CD4-positive, alpha-beta T cell treated with Interleukin-12 subunit alpha and Interleukin-12 subunit beta, for 1 hour (primary cell): Measurements from ENCODE around the gene SOBP.
"Not testable (repeated sequence)": the region's sequence is repeated elsewhere in the genome, so short reads cannot be mapped to it uniquely, and the experiment has no call there.

Source experiments
- DNase-seq: peaks from one replicate; pipeline ENCODE4 v3.0.0-alpha.2; 2020

Gene SOBP

DNA sequence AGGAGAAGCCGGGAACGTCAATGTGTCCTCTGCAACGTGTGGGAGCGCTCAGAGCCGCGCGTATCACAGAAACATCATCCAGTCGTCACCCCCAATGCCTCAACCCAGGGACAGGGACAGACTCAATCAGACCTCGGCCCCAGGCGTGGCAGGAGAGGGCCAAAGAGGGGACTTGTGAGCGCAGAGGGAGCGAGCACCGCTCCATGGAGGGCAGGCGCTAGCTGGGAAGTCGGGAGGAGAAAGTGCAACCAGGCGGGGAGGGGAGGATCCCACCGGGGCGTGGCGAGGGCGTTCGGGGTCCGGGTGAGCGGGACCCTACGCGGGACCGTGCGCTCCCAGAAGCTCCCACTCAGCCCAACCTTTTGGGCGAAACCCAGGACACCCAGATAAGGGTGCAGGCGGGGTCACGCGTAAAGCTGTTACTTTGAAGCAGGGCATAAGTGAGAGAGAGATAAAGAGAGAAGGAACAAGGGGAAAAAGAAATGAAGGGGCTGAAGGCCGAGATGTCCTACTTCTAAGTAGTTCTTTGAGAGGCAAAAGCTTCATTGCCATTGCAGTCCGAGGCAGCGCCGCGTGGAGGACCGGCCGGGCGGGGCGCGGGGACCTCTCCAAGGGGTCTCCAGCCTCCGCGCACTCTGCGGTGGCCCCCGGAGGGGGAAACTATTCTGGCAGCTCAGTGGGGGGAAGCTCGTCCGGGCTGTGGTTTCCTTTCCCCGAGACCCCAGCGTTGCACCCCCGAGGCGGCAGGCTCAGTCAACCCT, 862 bp upstream of the SOBP start:
- no peak for DNase-seq

DNA sequence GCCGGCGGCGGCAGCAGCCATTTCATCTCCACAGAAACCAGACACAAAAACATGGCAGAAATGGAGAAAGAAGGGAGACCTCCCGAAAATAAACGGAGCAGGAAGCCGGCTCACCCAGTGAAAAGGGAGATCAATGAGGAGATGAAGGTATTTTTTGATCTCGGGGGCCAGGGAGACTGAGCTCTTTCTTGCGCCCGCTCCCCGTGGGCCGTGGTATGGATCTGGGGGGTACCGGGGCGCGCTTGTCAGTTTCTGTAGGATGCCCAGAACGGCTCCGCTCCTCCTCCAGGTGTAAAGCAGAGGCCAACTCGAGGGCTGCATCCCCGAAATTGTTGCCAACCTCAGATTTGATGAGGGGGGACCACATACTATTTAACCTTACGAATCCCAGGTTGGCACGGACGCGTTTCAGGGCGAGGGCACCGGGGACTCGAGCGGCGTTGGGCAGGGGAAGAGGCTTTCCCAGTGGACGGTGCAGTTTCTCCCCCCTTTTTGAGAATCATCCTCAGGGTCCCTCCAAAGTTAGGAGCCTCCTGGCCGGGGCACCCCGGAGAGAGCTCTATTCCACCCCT, 735 bp downstream of the SOBP start:
- no peak for DNase-seq

GRCh38 chr6:107491138-107491609, 1.3 kb downstream of the SOBP start:
- no peak for DNase-seq

DNA sequence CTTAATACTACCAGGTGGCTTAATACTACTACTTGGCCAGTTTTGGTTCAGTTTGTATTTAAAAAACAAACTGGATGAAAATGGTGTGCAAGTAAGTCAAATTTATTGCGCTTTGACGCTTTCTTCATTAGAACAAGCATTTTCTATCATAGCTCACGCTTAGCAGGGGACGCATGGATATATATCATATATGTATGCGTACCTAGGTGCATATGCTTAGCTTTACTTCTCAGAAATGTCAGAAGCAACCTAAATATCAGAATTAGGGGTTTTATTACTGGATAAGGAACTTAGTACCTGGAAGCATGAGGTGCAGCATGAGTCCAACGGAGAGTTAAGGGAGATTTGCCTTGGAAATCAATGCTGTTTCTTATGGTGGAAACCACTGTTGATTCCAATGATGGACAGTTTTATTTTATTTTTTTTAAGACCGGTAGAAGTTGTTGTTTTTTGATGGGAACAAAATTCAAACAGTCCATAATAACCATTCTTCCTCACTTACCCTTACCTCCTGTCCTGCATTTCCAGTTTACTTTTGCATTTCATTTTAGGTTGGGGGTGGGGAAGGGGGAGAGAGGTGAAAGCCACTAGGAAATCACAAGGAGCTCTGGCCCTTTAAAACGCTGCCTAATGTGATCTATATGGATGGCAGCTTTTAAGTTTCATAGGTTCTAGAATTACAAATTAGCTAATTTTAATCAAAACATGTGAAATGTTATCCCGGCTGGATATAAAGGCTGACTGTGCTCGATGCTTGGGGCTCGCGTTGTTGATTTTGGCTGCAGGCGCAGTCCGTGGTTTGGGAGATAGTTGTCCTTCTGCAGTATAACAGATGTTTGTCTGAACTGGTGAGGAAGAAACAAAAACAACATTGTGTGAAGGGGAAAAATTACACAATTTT, 2.1 kb downstream of the SOBP start:
- DNase-seq, result no peak

DNA sequence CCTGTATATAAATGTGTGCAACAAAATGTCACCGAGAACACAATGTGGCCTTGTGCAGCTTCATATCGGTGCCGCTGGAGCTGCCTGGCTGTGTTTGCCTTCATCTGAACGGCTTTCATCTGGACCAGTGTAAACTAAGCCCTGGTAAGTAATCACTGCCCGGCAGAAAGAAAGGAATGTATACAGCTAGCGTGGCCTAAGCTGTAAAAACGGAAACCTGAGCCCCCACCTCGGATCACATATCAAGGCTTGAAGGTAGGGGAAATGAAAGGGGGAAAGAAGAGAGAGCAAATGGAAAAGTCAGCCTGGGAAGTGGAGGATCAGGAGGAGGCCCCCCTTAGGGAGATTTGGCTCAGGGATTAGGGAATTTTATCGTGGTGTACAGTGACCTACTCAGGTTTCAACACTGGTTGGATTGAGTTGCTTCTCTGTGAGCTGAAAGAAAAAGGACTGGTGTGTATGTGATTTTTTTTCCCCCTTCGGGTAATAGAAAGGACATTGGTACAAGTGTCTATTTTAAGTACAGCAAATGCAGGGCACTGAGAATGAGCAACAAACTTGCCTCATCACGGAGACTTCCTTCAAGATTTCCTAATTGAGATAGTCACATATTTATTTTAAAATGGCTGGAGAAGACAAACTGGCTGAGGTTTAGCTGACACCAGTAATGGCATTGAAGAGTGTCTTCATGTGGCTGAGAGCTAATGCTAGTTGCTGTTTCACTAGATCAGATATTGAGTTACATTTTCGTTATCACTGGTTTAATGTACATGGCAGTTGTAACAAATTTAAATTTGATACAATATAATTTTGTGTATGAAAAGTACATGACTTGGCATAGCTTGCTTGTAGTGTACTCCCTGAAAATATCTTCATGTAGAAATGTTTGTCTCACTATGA, 3.5 kb downstream of the SOBP start:
- no peak for DNase-seq

GRCh38 chr6:107495196-107495643, 5.3 kb downstream of the SOBP start:
- DNase-seq, result no peak

GRCh38 chr6:107495971-107496370, 6.1 kb downstream of the SOBP start:
- DNase-seq, result no peak

- DNase-seq, result no peak
Observed at GRCh38 chr6:107496892-107497684, 7.2 kb downstream of the SOBP start.

- no peak for DNase-seq
Observed at GRCh38 chr6:107504270-107505026, 14.5 kb downstream of the SOBP start.

- DNase-seq, result no peak
Observed at GRCh38 chr6:107506145-107506544, 16.2 kb downstream of the SOBP start.

DNA sequence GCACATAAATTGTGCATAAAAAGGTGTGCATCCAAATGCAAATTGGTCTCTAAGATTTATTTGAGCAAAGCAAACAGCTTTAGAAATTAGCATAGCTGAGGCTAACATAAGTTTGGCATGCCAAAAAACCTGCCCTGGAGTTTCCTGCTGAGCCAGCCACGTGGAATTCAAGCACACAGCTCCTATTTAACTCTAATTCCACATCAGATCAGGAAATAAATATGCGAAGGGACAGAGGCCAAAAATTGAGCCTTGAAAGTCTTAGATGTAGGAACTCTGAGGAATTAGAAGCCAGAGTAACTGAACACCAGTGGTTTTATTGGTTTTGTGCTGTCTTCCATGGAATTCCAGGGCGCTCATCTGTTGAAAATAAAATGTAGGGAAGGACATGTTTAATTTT, 19.6 kb downstream of the SOBP start:
- no peak for DNase-seq

GRCh38 chr6:107510108-107510507, 20.2 kb downstream of the SOBP start:
- DNase-seq, result no peak

- DNase-seq, result no peak
Observed at GRCh38 chr6:107511511-107511993, 21.6 kb downstream of the SOBP start.

DNA sequence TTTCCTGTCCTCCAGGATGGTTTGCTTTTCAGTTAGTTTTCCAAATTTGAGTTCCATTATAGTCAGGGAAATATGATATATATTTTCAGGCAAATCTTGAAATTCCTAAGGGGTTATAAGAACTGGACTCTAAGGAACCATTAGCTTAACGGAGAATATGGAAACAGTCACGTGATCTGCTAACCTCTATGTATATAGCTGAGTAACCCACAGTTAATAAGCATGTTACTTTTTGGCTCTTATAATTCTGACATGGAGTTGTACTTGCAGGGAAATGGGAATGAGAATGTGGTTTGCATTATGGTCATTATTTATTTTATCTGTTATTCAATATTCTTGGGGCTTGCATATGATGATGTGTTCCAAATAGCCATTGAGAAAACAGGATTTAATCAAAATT, 23.3 kb downstream of the SOBP start:
- DNase-seq, result no peak

- DNase-seq, result no peak
Observed at GRCh38 chr6:107515955-107516354, 26.0 kb downstream of the SOBP start.

- DNase-seq, result no peak
Observed at GRCh38 chr6:107517274-107517673, 27.4 kb downstream of the SOBP start.

DNA sequence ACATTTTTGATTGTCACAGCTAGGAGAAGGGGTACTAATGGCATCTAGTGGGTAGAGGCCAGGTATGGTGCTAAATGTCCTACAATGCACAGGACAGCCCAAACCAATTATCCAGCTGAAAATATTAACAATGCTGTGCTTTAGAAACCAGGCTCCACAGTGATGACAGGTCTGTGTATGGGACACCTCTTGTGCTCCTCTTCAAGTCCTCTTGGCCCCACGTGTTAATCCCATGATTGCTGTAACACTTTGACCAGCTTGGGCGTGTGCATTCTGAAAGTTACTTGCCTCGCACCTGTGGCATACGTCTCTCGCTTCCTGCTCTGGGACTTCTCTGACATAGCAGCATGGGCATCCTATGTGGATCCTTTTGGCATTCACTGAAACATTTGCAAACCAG, 29.3 kb downstream of the SOBP start:
- not testable (repeated sequence) for DNase-seq

DNA sequence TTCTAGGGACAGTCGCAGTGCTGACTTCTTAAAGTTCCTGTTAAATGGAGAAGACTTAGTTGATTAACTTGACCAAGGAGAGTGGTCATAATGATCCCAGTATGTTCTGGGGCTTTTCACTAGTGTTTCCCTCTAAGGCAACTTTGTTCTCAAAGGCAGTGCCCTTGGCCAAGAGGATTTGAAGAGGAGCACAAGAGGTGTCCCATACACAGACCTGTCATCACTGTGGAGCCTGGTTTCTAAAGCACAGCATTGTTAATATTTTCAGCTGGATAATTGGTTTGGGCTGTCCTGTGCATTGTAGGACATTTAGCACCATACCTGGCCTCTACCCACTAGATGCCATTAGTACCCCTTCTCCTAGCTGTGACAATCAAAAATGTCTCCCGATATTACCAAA, 30.8 kb downstream of the SOBP start:
- not testable (repeated sequence) for DNase-seq

- no peak for DNase-seq
Observed at GRCh38 chr6:107523054-107523791, 33.3 kb downstream of the SOBP start.

DNA sequence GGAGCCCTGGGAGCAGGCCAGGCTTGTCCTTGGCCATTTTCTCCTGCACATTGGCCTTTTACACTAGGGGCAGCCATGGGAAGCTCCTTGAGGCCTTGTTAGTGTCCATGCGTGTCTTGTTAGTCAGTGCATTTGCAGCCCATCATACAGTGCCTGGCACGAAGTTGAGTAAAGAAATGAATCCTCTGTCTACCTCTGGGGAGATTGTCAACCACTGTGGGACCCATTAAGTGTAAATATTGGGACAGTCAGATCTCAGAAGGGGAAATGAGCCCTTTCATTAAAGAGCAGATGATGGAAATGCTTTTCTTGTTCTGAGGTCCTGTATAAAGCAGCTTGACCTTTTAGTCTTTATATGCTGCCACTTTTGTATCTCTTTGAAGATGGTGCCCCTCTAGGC, 33.9 kb downstream of the SOBP start:
- no peak for DNase-seq
